Sigmoid colon (tissue), 4 donors: ENCODE data around the gene ZFP3.

ENCODE experiments used
- CTCF ChIP-seq, 4 experiments: fragments of 450-650 bp in 3 of 4; fragments of 200-600 bp in 1 of 4; IDR thresholded peaks; one replicate each; pipeline ENCODE4 v1.5.1; 2016 to 2019; ENCODE audit warnings: antibody characterized with exemption in 4 of 4, mild to moderate bottlenecking in 3 of 4, moderate library complexity in 2 of 4
- EP300 ChIP-seq, 4 donors: sonication (generic); formaldehyde crosslinking; IDR thresholded peaks; one replicate each; pipeline ENCODE4 v1.6.1; 2017; ENCODE audit warnings: antibody characterized with exemption in 4 of 4

GRCh38 chr17:5032865-5033264 is 45.4 kb upstream of the ZFP3 start:
- no peak for TF ChIP-seq EP300 (IDR thresholded peaks at IDR 0.05)
- TF ChIP-seq CTCF (IDR thresholded peaks at IDR 0.05) = no peak
